ENCODE results near the gene TEKTIP1.
"Not testable (repeated sequence)": the region's sequence is repeated elsewhere in the genome, so short reads cannot be mapped to it uniquely, and the experiment has no call there.

TEKTIP1 gene

GRCh38 chr19:3524078-3524842, 14.7 kb upstream of the TEKTIP1 start:
- no peak overlapping the region for H3K27ac Mint-ChIP-seq
- H3K36me3 Mint-ChIP-seq (ENCODE audit: low read depth), result peaks cover 20% of the 10 kb centered on the region
- no peak for DNase-seq (ENCODE audit: low spot score)
- H3K4me1 Mint-ChIP-seq (ENCODE audit: low read depth), result peaks cover 4% of the 10 kb centered on the region
- H3K9me3 Mint-ChIP-seq, result no peaks in the 10 kb centered on the region
- no peaks in the 10 kb centered on the region for H3K27me3 Mint-ChIP-seq (ENCODE audit: low read depth)
- no peak overlapping the region for H3K4me3 Mint-ChIP-seq

DNA sequence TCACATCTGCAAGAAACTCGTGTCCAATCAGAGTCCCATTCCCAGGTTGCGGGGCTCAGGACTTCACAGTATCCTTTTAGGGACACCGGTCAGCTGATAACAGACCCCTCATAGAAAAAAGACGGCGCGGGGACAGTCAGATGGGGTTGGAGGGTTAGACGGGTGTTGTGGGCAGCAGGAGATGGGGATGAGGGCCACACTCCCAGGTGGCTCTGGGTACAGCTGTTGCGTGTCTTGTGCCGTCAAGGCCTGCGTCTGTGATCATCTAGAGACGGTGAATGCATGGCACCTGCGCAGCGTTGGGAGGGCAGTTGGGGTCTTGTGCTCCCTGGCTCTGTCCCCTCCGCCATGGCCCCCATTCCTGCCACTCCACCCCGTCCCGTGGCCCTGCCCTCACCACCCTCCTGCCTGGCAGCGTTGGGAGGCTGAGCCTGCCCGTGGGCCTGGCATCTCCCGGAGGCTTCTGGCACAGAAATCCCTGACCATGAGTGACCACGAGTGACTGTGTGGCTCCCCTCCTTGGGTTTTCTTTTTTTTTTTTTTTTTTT, 14.0 kb upstream of the TEKTIP1 start:
- peaks cover 20% of the 10 kb centered on the region for H3K36me3 Mint-ChIP-seq (ENCODE audit: low read depth)
- H3K4me3 Mint-ChIP-seq, result no peak overlapping the region
- no peaks in the 10 kb centered on the region for H3K27me3 Mint-ChIP-seq (ENCODE audit: low read depth)

DNA sequence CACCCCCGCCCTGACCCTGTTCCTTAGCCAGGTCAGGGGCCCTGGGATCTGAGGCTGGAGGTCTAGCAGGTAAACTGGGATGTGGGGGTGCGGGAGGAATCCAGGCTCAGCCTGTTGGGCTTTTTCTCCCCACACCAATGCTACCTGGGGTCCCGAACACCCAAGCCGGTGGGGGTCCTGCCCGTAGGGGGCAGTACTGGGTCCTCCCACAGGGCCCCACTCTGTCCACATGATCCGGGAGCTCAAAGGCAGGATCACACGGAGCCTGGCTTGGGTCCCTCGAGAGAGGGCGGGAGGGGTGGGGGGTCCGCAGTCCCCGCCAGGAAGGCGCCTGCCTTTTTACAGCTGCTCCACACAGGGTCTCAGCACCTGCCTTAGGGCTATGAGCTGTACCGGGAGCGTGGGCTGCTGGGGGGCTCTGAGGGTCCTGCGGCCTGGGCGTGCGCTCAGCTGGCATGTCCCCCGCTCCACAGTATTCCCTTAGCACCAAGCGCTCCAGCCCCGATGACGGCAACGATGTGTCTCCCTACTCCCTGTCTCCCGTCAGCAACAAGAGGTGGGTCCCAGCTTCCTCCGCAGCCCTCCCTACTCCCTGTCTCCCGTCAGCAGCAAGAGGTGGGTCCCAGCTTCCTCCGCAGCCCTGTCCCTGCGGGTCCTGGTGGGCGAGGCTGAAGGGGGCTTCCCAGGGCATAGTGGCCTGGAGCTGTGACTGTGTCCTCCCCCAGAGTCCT, 12.3 kb upstream of the TEKTIP1 start:
- Mint-ChIP-seq H3K4me3 (no peak overlapping the region), H3K27ac (no peak overlapping the region), H3K36me3 (ENCODE audit: low read depth) (peaks cover 20% of the 10 kb centered on the region), H3K27me3 (ENCODE audit: low read depth) (no peaks in the 10 kb centered on the region), H3K9me3 (no peaks in the 10 kb centered on the region), H3K4me1 (ENCODE audit: low read depth) (peaks cover 2% of the 10 kb centered on the region)
- no peak for DNase-seq (ENCODE audit: low spot score)

More for the DNA sequence above, 14.0 kb upstream of the TEKTIP1 start:
- peaks cover 4% of the 10 kb centered on the region for H3K4me1 Mint-ChIP-seq (ENCODE audit: low read depth)
- no peak overlapping the region for H3K27ac Mint-ChIP-seq
- no peak for DNase-seq (ENCODE audit: low spot score)
- H3K9me3 Mint-ChIP-seq, result no peaks in the 10 kb centered on the region

- Mint-ChIP-seq H3K27ac (no peak overlapping the region), H3K27me3 (ENCODE audit: low read depth) (no peaks in the 10 kb centered on the region), H3K4me1 (ENCODE audit: low read depth) (peaks cover 2% of the 10 kb centered on the region), H3K36me3 (ENCODE audit: low read depth) (peaks cover 16% of the 10 kb centered on the region), H3K9me3 (no peaks in the 10 kb centered on the region), H3K4me3 (no peak overlapping the region)
- DNase-seq (ENCODE audit: low spot score), result no peak
These were observed 11.6 kb upstream of the TEKTIP1 start for GRCh38 chr19:3527238-3527910.

GRCh38 chr19:3528080-3528479, 10.9 kb upstream of the TEKTIP1 start:
- Mint-ChIP-seq H3K27me3 (ENCODE audit: low read depth) (no peaks in the 10 kb centered on the region), H3K36me3 (ENCODE audit: low read depth) (peaks cover 18% of the 10 kb centered on the region), H3K4me3 (no peak overlapping the region), H3K9me3 (no peaks in the 10 kb centered on the region), H3K4me1 (ENCODE audit: low read depth) (peaks cover 2% of the 10 kb centered on the region), H3K27ac (no peak overlapping the region)
- DNase-seq (ENCODE audit: low spot score), result no peak

- Mint-ChIP-seq H3K4me1 (ENCODE audit: low read depth) (peaks cover 2% of the 10 kb centered on the region), H3K27me3 (ENCODE audit: low read depth) (no peaks in the 10 kb centered on the region), H3K9me3 (no peaks in the 10 kb centered on the region), H3K27ac (no peak overlapping the region), H3K4me3 (no peak overlapping the region), H3K36me3 (ENCODE audit: low read depth) (peaks cover 21% of the 10 kb centered on the region)
- no peak for DNase-seq (ENCODE audit: low spot score)
These were observed 10.3 kb upstream of the TEKTIP1 start for GRCh38 chr19:3528539-3529211.

GRCh38 chr19:3529299-3529698, 9.7 kb upstream of the TEKTIP1 start:
- not testable (repeated sequence) for H3K4me3 Mint-ChIP-seq; DNase-seq (ENCODE audit: low spot score); H3K9me3 Mint-ChIP-seq; H3K4me1 Mint-ChIP-seq (ENCODE audit: low read depth); H3K27ac Mint-ChIP-seq; H3K27me3 Mint-ChIP-seq (ENCODE audit: low read depth)
- H3K36me3 Mint-ChIP-seq (ENCODE audit: low read depth), result peaks cover 19% of the 10 kb centered on the region

GRCh38 chr19:3530389-3530788, 8.6 kb upstream of the TEKTIP1 start:
- Mint-ChIP-seq H3K27ac (no peak overlapping the region), H3K9me3 (no peaks in the 10 kb centered on the region), H3K4me3 (no peak overlapping the region), H3K4me1 (ENCODE audit: low read depth) (no peaks in the 10 kb centered on the region), H3K36me3 (ENCODE audit: low read depth) (peaks cover 22% of the 10 kb centered on the region), H3K27me3 (ENCODE audit: low read depth) (no peaks in the 10 kb centered on the region)
- no peak for DNase-seq (ENCODE audit: low spot score)

- H3K27ac Mint-ChIP-seq, result no peak overlapping the region
- no peaks in the 10 kb centered on the region for H3K9me3 Mint-ChIP-seq
- H3K36me3 Mint-ChIP-seq (ENCODE audit: low read depth), result peaks cover 25% of the 10 kb centered on the region
- no peak overlapping the region for H3K4me3 Mint-ChIP-seq
- H3K4me1 Mint-ChIP-seq (ENCODE audit: low read depth), result no peaks in the 10 kb centered on the region
- DNase-seq (ENCODE audit: low spot score), result no peak
- no peaks in the 10 kb centered on the region for H3K27me3 Mint-ChIP-seq (ENCODE audit: low read depth)
These were observed 7.3 kb upstream of the TEKTIP1 start for GRCh38 chr19:3531716-3532115.

DNA sequence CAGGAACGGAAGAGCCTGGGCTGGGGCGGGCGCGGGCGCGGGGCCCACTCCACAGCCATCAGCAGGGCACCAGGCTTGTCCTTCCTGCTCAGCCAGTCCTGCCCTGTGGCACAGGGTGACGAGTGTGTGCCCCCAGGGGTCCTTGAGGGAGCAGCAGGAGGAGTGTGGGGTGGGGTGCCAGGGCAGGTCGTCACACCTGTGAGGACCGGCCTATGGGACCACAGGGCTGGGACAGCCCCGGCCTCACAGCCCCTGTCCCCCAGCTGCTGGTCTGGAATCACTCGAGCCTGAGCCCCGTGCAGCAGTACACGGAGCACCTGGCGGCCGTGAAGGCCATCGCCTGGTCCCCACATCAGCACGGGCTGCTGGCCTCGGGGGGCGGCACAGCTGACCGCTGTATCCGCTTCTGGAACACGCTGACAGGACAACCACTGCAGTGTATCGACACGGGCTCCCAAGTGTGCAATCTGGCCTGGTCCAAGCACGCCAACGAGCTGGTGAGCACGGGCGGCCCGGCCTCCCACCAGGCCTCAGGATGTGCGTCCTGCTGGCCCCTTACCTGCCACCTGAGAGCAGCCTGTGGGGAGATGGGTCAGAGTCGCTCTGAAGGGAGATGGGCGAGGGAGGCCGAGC, 6.7 kb upstream of the TEKTIP1 start:
- no peak overlapping the region for H3K27ac Mint-ChIP-seq
- no peaks in the 10 kb centered on the region for H3K9me3 Mint-ChIP-seq
- no peak for DNase-seq (ENCODE audit: low spot score)
- peaks cover 20% of the 10 kb centered on the region for H3K36me3 Mint-ChIP-seq (ENCODE audit: low read depth)
- no peak overlapping the region for H3K4me3 Mint-ChIP-seq
- no peaks in the 10 kb centered on the region for H3K4me1 Mint-ChIP-seq (ENCODE audit: low read depth)
- H3K27me3 Mint-ChIP-seq (ENCODE audit: low read depth), result no peaks in the 10 kb centered on the region

GRCh38 chr19:3533033-3533432, 5.9 kb upstream of the TEKTIP1 start:
- no peaks in the 10 kb centered on the region for H3K9me3 Mint-ChIP-seq
- H3K27ac Mint-ChIP-seq, result no peak overlapping the region
- H3K27me3 Mint-ChIP-seq (ENCODE audit: low read depth), result no peaks in the 10 kb centered on the region
- no peak for DNase-seq (ENCODE audit: low spot score)
- H3K4me1 Mint-ChIP-seq (ENCODE audit: low read depth), result no peaks in the 10 kb centered on the region
- no peak overlapping the region for H3K4me3 Mint-ChIP-seq
- H3K36me3 Mint-ChIP-seq (ENCODE audit: low read depth), result peaks cover 20% of the 10 kb centered on the region

GRCh38 chr19:3533563-3534216, 5.3 kb upstream of the TEKTIP1 start:
- no peak overlapping the region for H3K27ac Mint-ChIP-seq
- H3K36me3 Mint-ChIP-seq (ENCODE audit: low read depth), result peaks cover 20% of the 10 kb centered on the region

More at GRCh38 chr19:3533563-3534216, 5.3 kb upstream of the TEKTIP1 start:
- Mint-ChIP-seq H3K4me1 (ENCODE audit: low read depth) (no peaks in the 10 kb centered on the region), H3K4me3 (no peak overlapping the region), H3K27me3 (ENCODE audit: low read depth) (no peaks in the 10 kb centered on the region), H3K9me3 (no peaks in the 10 kb centered on the region)
- DNase-seq (ENCODE audit: low spot score), result no peak

Measured in T-helper 2 cell treated with Interferon-gamma antibody and Interleukin-4, amounts not matched to agents 5 μg/mL and 100 μg/mL, for 36 hours (primary cell).